H9 (cell line): ENCODE data around the gene UTP25. TPM values are rescaled to one million over a fixed set of nuclear protein-coding genes. Genes with fewer than 3 reads are reported as not detected.
A peak's percentile ranks its signal among the peaks of the same experiment; 100 is the strongest.

Experiments used
- DNase-seq: peaks from one replicate; pipeline ENCODE4 v3.0.0-alpha.2; 2017
- H2AFZ ChIP-seq: one replicate; pipeline ENCODE4 v1.6.1; 2013; ENCODE audit warnings: mild to moderate bottlenecking, low read length, control low read depth, moderate library complexity
- H2AK5ac ChIP-seq: 2 replicates; pipeline ENCODE4 v1.6.1; 2013; ENCODE audit warnings: low read length, control low read depth, mixed read lengths; ENCODE audit not compliant: insufficient read length
- H2BK120ac ChIP-seq: one replicate; pipeline ENCODE4 v1.6.1; 2013; ENCODE audit warnings: low read depth, mild to moderate bottlenecking, low read length, control low read depth, inconsistent platforms; ENCODE audit not compliant: poor library complexity, severe bottlenecking
- H2BK12ac ChIP-seq: 2 replicates; pipeline ENCODE4 v1.6.1; 2013; ENCODE audit warnings: low read length, control low read depth, mixed read lengths, low read depth; ENCODE audit not compliant: insufficient read length
- H2BK15ac ChIP-seq: 2 replicates; pipeline ENCODE4 v1.6.1; 2013; ENCODE audit warnings: low read depth, low read length, control low read depth
- H2BK20ac ChIP-seq: one replicate; pipeline ENCODE4 v1.6.1; 2013; ENCODE audit warnings: low read depth, mild to moderate bottlenecking, low read length, control low read depth, inconsistent platforms; ENCODE audit not compliant: poor library complexity, severe bottlenecking
- H2BK5ac ChIP-seq: 2 replicates; pipeline ENCODE4 v1.6.1; 2013; ENCODE audit warnings: low read length, control low read depth, mixed read lengths; ENCODE audit not compliant: insufficient read length
- H3K14ac ChIP-seq: 2 replicates; pipeline ENCODE4 v1.6.1; 2013; ENCODE audit warnings: low read length, control low read depth; ENCODE audit not compliant: insufficient read depth
- H3K18ac ChIP-seq: 2 replicates; pipeline ENCODE4 v1.6.1; 2013; ENCODE audit warnings: low read depth, mild to moderate bottlenecking, mixed read lengths, low read length, control low read depth; ENCODE audit not compliant: insufficient read length
- H3K23ac ChIP-seq: 2 replicates; pipeline ENCODE4 v1.6.1; 2013; ENCODE audit warnings: low read length, control low read depth, mixed read lengths, low read depth; ENCODE audit not compliant: insufficient read length
- H3K23me2 ChIP-seq: 2 replicates; pipeline ENCODE4 v1.6.1; 2013; ENCODE audit warnings: low read depth, mild to moderate bottlenecking, mixed read lengths, low read length, control low read depth; ENCODE audit not compliant: insufficient read length, poor library complexity, severe bottlenecking
- H3K27ac ChIP-seq: 2 replicates; pipeline ENCODE4 v1.5.1; 2013; ENCODE audit warnings: low read length, control low read depth, mixed read lengths, low read depth; ENCODE audit not compliant: insufficient read length
- H3K27me3 ChIP-seq: 2 replicates; pipeline ENCODE4 v1.6.1; 2013; ENCODE audit warnings: low read length, control low read depth, inconsistent platforms; ENCODE audit not compliant: insufficient read depth
- H3K4ac ChIP-seq: 2 replicates; pipeline ENCODE4 v1.6.1; 2013; ENCODE audit warnings: low read depth, mild to moderate bottlenecking, control low read depth, inconsistent platforms, low read length, moderate library complexity
- H3K4me1 ChIP-seq: 2 replicates; pipeline ENCODE4 v1.6.1; 2013; ENCODE audit warnings: low read length, control low read depth, inconsistent platforms; ENCODE audit not compliant: insufficient read depth
- H3K4me2 ChIP-seq: 2 replicates; pipeline ENCODE4 v1.6.1; 2013; ENCODE audit warnings: low read length, control low read depth, mixed read lengths; ENCODE audit not compliant: insufficient read length, insufficient read depth
- H3K56ac ChIP-seq: 2 replicates; pipeline ENCODE4 v1.6.1; 2013; ENCODE audit warnings: low read depth, mild to moderate bottlenecking, mixed read lengths, low read length, control low read depth; ENCODE audit not compliant: insufficient read length
- H3K79me1 ChIP-seq: 2 replicates; pipeline ENCODE4 v1.6.1; 2013; ENCODE audit warnings: low read depth, mild to moderate bottlenecking, moderate library complexity, low read length, control low read depth, inconsistent platforms; ENCODE audit not compliant: insufficient read depth, poor library complexity, severe bottlenecking
- H3K79me2 ChIP-seq: 2 replicates; pipeline ENCODE4 v1.6.1; 2013; ENCODE audit warnings: low read length, control low read depth, inconsistent platforms; ENCODE audit not compliant: insufficient read depth
- H3K9ac ChIP-seq: 2 replicates; pipeline ENCODE4 v1.6.1; 2013; ENCODE audit warnings: low read length, control low read depth, mixed read lengths; ENCODE audit not compliant: insufficient read length; ENCODE audit errors: extremely low read depth
- H3K9me3 ChIP-seq: one replicate; pipeline ENCODE4 v1.6.1; 2013; ENCODE audit warnings: low read depth, low read length, inconsistent platforms; ENCODE audit not compliant: control insufficient read depth
- H3T11ph ChIP-seq: one replicate; pipeline ENCODE4 v1.6.1; 2013; ENCODE audit warnings: mild to moderate bottlenecking, low read length, control low read depth, inconsistent platforms
- H4K20me1 ChIP-seq: one replicate; pipeline ENCODE4 v1.6.1; 2013; ENCODE audit not compliant: control insufficient read depth, insufficient read length, insufficient read depth
- H4K5ac ChIP-seq: 2 replicates; pipeline ENCODE4 v1.6.1; 2013; ENCODE audit warnings: low read depth, mild to moderate bottlenecking, mixed read lengths, low read length, control low read depth; ENCODE audit not compliant: insufficient read length
- H4K8ac ChIP-seq: replicated peaks from 2 replicates; pipeline ENCODE4 v1.6.1; 2013; ENCODE audit warnings: low read length, control low read depth, mixed read lengths, low read depth; ENCODE audit not compliant: insufficient read length
- H4K91ac ChIP-seq: 2 replicates; pipeline ENCODE4 v1.6.1; 2013; ENCODE audit warnings: low read depth, mild to moderate bottlenecking, moderate library complexity, mixed read lengths, low read length, control low read depth; ENCODE audit not compliant: insufficient read length
- H3K27ac Mint-ChIP-seq, 3 experiments: 2 replicates in 2 of 3; 3 replicates in 1 of 3; pipeline ENCODE4 v1.8.0; 2020 to 2021; ENCODE audit warnings: mixed read lengths in 3 of 3, mild to moderate bottlenecking in 1 of 3, moderate library complexity in 1 of 3
- H3K27me3 Mint-ChIP-seq: 2 replicates; pipeline ENCODE4 v1.8.0; 2021; ENCODE audit warnings: low read depth, mild to moderate bottlenecking, moderate library complexity, mixed read lengths
- H3K36me3 Mint-ChIP-seq, 3 experiments: 2 replicates in 2 of 3; 3 replicates in 1 of 3; pipeline ENCODE4 v1.8.0; 2020 to 2021; ENCODE audit warnings: low read depth in 3 of 3, mixed read lengths in 3 of 3; ENCODE audit not compliant: insufficient read depth in 1 of 3
- H3K4me1 Mint-ChIP-seq, 2 experiments: 2 replicates each; pipeline ENCODE4 v1.8.0; 2020; ENCODE audit warnings: mixed read lengths in 2 of 2
- H3K4me3 Mint-ChIP-seq, 2 experiments: 2 replicates in 1 of 2; 3 replicates in 1 of 2; pipeline ENCODE4 v1.8.0; 2020 to 2021; ENCODE audit warnings: mild to moderate bottlenecking in 2 of 2, mixed read lengths in 2 of 2, moderate library complexity in 1 of 2
- H3K9me3 Mint-ChIP-seq, 2 experiments: 2 replicates in 1 of 2; 3 replicates in 1 of 2; pipeline ENCODE4 v1.8.0; 2020; ENCODE audit warnings: mild to moderate bottlenecking in 2 of 2, mixed read lengths in 2 of 2, moderate library complexity in 1 of 2
- CTCF ChIP-seq: fragments of 200-600 bp; sonication (generic); conservative IDR thresholded peaks from 3 replicates; pipeline ENCODE4 v1.8.0; 2021; ENCODE audit warnings: antibody characterized with exemption, mild to moderate bottlenecking
- WGBS: extraction: QIAGEN DNeasy Blood & Tissue Kit; methylation state at CpG from one replicate; pipeline ENCODE4 v1.1.7; 2013; ENCODE audit warnings: missing lambda C conversion rate, low lambda C conversion rate, mixed read lengths; ENCODE audit not compliant: insufficient read length; ENCODE audit errors: extremely low coverage; 5-methylcytosine and 5-hydroxymethylcytosine counted together
- total RNA-seq: library from RNA; stranded (reverse); gene quantifications from 2 replicates; pipeline ENCODE4 v1.2.1, GENCODE V29; 2021

The UTP25 gene
- total RNA-seq, 1 experiment from 2014 or later, result 12.9 TPM

GRCh38 chr1:209784265-209785169, 43.3 kb upstream of the UTP25 start, which contains the start of gene C1orf74:
Gene C1orf74 (minus strand): TSS chr1:209784559. CDS start chr1:209783634, 925 bp downstream.
- H4K8ac ChIP-seq, result no peak within 1 kb of the TSS
- H4K20me1 ChIP-seq, result no peaks in the 10 kb centered on the region
- H3K56ac ChIP-seq, result no peak within 1 kb of the TSS
- peak; percentile 99 for DNase-seq
- no peaks in the 10 kb centered on the region for H3K9me3 ChIP-seq
- Mint-ChIP-seq H3K4me3 (peak within 1 kb of the TSS; percentile 90 to 96), H3K9me3 (no peaks in the 10 kb centered on the region; a peak in 1 of 5 replicates), H3K4me1 (peaks cover 10 to 14% of the 10 kb centered on the region in 2 experiments), H3K27ac (peak within 1 kb of the TSS; percentile 97 to 99 (median 98)), H3K27me3 (peaks cover 8% of the 10 kb centered on the region), H3K36me3 (peaks cover 0 to 41% (median 32%) of the 10 kb centered on the region in 3 experiments; a peak in 5 of 7 replicates)
- no peaks in the 10 kb centered on the region for H3K4me1 ChIP-seq
- no peak within 1 kb of the TSS for H2BK120ac ChIP-seq
- H3K4ac ChIP-seq, result no peak within 1 kb of the TSS; the same call in 1 of the 2 replicates
- H2BK5ac ChIP-seq, result no peak within 1 kb of the TSS
- TF ChIP-seq CTCF, result no peak
- peak within 1 kb of the TSS; percentile 92 for H3K18ac ChIP-seq
- no peak within 1 kb of the TSS for H2AK5ac ChIP-seq
- no peak within 1 kb of the TSS for H4K91ac ChIP-seq
- no peak within 1 kb of the TSS for H3T11ph ChIP-seq
- H2BK15ac ChIP-seq, result no peak within 1 kb of the TSS
- peak within 1 kb of the TSS; percentile 90 for H4K5ac ChIP-seq
- no CpG with 5 or more reads among the region's 48 CpGs for WGBS
- no peak within 1 kb of the TSS for H2BK20ac ChIP-seq
- peak within 1 kb of the TSS; percentile 91 for H3K14ac ChIP-seq
- no peak within 1 kb of the TSS for H3K23ac ChIP-seq
- H3K9ac ChIP-seq, result peak within 1 kb of the TSS; percentile 82
- peak within 1 kb of the TSS; percentile 88 for H3K27ac ChIP-seq
- no peaks in the 10 kb centered on the region; the same call in 1 of the 2 replicates for H3K79me2 ChIP-seq
- peak within 1 kb of the TSS; percentile 80 for H3K4me2 ChIP-seq
- no peaks in the 10 kb centered on the region for H3K27me3 ChIP-seq
- H2AFZ ChIP-seq, result peak within 1 kb of the TSS; percentile 85
- H3K79me1 ChIP-seq, result no peaks in the 10 kb centered on the region
- H3K23me2 ChIP-seq, result no peaks in the 10 kb centered on the region
- peak within 1 kb of the TSS; percentile 8 for H2BK12ac ChIP-seq
